Astrocyte of the cerebellum (primary cell): ENCODE data around the gene KIF24.

Source experiments
- DNase-seq: peaks from one replicate; pipeline ENCODE4 v3.0.0-alpha.2; 2011; ENCODE audit warnings: low read depth
- H3K4me3 ChIP-seq: 2 replicates; pipeline ENCODE4 v1.5.1; 2011; ENCODE audit warnings: mild to moderate bottlenecking, low read depth, low read length, moderate library complexity
- CTCF ChIP-seq: IDR thresholded peaks from 2 replicates; pipeline ENCODE4 v1.5.1; 2012; ENCODE audit warnings: low read length, low read depth, moderate library complexity, mild to moderate bottlenecking; ENCODE audit errors: missing control alignments
- in situ Hi-C: cut with HindIII; loops from 2 replicates; pipeline ENCODE4 v1.10.0; 2017; ENCODE audit warnings: low sequenced_read_pairs

Gene KIF24

GRCh38 chr9:34328987-34329832, at the start of gene KIF24, which contains the start of gene NUDT2:
KIF24 (minus strand) TSS chr9:34329268; CDS start chr9:34311346, 17,922 bp downstream.
NUDT2 (plus strand) TSS chr9:34329569; CDS start chr9:34339040, 9,471 bp downstream.
- peak within 1 kb of the TSS; percentile 81 for H3K4me3 ChIP-seq
- peak; percentile 100 for DNase-seq
- in situ Hi-C loops, result no loop called here
- no peak for TF ChIP-seq CTCF

GRCh38 chr9:34378376-34379060, 49.5 kb upstream of the KIF24 start:
- no peak overlapping the region for H3K4me3 ChIP-seq
- DNase-seq, result no peak
- in situ Hi-C loops, result no loop called here
- TF ChIP-seq CTCF, result no peak

- no peak for TF ChIP-seq CTCF
- no peak for DNase-seq
- H3K4me3 ChIP-seq, result peak overlapping the region; percentile 67
- in situ Hi-C loops, result no loop called here
Observed at GRCh38 chr9:34377404-34377746, 48.3 kb upstream of the KIF24 start.

- in situ Hi-C loops, result no loop called here
- peak within 1 kb of the TSS; percentile 67 for H3K4me3 ChIP-seq
- no peak for TF ChIP-seq CTCF
- peak; percentile 48 for DNase-seq
Observed at GRCh38 chr9:34376596-34377403, 47.7 kb upstream of the KIF24 start, which contains the start of gene MYORG. MYORG (minus strand) TSS chr9:34376898; CDS start chr9:34372943, 3,955 bp downstream.

GRCh38 chr9:34375901-34376595, 47.0 kb upstream of the KIF24 start:
- in situ Hi-C loops, result no loop called here
- TF ChIP-seq CTCF, result peak; percentile 26
- peak overlapping the region; percentile 67 for H3K4me3 ChIP-seq
- DNase-seq, result no peak
